HUES64 (cell line): ENCODE results near the gene CRMP1.
"Not testable (repeated sequence)": the region's sequence is repeated elsewhere in the genome, so short reads cannot be mapped to it uniquely, and the experiment has no call there.

ENCODE experiments used
- H3K27ac ChIP-seq: 2 replicates; pipeline ENCODE4 v1.7.0; 2013; ENCODE audit warnings: low read depth, low read length, inconsistent platforms
- H3K27me3 ChIP-seq: 2 replicates; pipeline ENCODE4 v1.6.1; 2013; ENCODE audit warnings: mild to moderate bottlenecking, low read length; ENCODE audit not compliant: insufficient read depth
- H3K36me3 ChIP-seq: 2 replicates; pipeline ENCODE4 v1.6.1; 2013; ENCODE audit warnings: mild to moderate bottlenecking, low read length; ENCODE audit not compliant: insufficient read depth
- H3K4me1 ChIP-seq: 2 replicates; pipeline ENCODE4 v1.6.1; 2013; ENCODE audit warnings: mild to moderate bottlenecking, low read length, moderate library complexity; ENCODE audit not compliant: insufficient read depth
- H3K4me3 ChIP-seq: 2 replicates; pipeline ENCODE4 v1.5.1; 2013; ENCODE audit warnings: mild to moderate bottlenecking, low read length, moderate library complexity
- H3K9ac ChIP-seq: 2 replicates; pipeline ENCODE4 v1.6.1; 2013; ENCODE audit warnings: mild to moderate bottlenecking, low read depth, low read length
- H3K9me3 ChIP-seq: 2 replicates; pipeline ENCODE4 v1.6.1; 2013; ENCODE audit warnings: low read depth, low read length; ENCODE audit not compliant: insufficient read depth
- WGBS: fragments of 150-250, 120-280 bp; methylation state at CpG from one replicate; pipeline ENCODE4 v1.1.7; 2013; ENCODE audit warnings: missing lambda C conversion rate; 5-methylcytosine and 5-hydroxymethylcytosine counted together

The CRMP1 gene

DNA sequence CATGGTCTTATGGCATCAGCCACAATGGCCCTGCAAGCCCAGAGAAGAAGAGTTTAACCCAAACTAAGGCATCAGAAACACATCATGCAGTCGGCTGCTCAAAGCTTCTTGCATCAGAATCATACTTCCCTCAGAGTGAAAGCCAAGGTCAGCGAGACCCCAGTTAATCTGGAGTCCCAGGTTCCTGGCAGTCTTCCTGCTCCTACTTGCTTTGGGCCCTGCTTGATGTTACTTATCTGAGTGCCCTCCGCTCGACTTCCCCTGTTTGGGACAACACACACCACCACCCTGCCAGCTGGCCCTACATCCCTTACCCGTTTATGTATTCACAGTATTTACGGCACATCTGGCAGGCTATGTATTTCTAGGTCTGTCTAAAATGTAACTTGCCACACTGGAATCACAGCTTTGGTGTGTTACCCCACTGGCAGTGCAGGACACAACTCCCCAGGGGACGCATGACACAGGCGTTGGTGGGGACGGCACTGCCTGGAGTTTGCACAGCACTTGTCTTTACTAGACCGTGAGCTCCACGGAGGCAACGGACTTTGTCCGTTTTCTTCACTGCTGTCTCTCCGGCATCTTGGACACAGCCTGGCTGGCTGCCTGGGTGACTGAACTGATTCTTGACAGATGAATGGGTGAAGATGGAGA lies 22.8 kb downstream of the CRMP1 start:
- peaks cover 18% of the 10 kb centered on the region for H3K36me3 ChIP-seq

GRCh38 chr4:5867866-5868265 lies 25.0 kb downstream of the CRMP1 start:
- H3K27me3 ChIP-seq, result no peaks in the 10 kb centered on the region
- WGBS, result 96% methylated on average over 2 of the region's 3 CpGs
- H3K9me3 ChIP-seq, result no peaks in the 10 kb centered on the region
- H3K27ac ChIP-seq, result no peak overlapping the region
- no peak overlapping the region for H3K4me3 ChIP-seq
- peaks cover 18% of the 10 kb centered on the region for H3K36me3 ChIP-seq
- H3K9ac ChIP-seq, result no peak overlapping the region
- peaks cover 10% of the 10 kb centered on the region for H3K4me1 ChIP-seq

More for the DNA sequence above, 22.8 kb downstream of the CRMP1 start:
- Histone ChIP-seq H3K4me1 (peaks cover 8% of the 10 kb centered on the region), H3K4me3 (no peak overlapping the region), H3K27ac (no peak overlapping the region), H3K9ac (no peak overlapping the region), H3K9me3 (no peaks in the 10 kb centered on the region), H3K27me3 (no peaks in the 10 kb centered on the region)
- 95% methylated on average over 14 of the region's 14 CpGs for WGBS

GRCh38 chr4:5866841-5867813 lies 25.8 kb downstream of the CRMP1 start:
- no peak overlapping the region for H3K4me3 ChIP-seq
- H3K9me3 ChIP-seq, result no peaks in the 10 kb centered on the region
- H3K27me3 ChIP-seq, result no peaks in the 10 kb centered on the region
- WGBS, result 93% methylated on average over 8 of the region's 10 CpGs
- H3K27ac ChIP-seq, result no peak overlapping the region
- peaks cover 10% of the 10 kb centered on the region for H3K4me1 ChIP-seq
- H3K36me3 ChIP-seq, result peaks cover 18% of the 10 kb centered on the region
- H3K9ac ChIP-seq, result no peak overlapping the region

DNA sequence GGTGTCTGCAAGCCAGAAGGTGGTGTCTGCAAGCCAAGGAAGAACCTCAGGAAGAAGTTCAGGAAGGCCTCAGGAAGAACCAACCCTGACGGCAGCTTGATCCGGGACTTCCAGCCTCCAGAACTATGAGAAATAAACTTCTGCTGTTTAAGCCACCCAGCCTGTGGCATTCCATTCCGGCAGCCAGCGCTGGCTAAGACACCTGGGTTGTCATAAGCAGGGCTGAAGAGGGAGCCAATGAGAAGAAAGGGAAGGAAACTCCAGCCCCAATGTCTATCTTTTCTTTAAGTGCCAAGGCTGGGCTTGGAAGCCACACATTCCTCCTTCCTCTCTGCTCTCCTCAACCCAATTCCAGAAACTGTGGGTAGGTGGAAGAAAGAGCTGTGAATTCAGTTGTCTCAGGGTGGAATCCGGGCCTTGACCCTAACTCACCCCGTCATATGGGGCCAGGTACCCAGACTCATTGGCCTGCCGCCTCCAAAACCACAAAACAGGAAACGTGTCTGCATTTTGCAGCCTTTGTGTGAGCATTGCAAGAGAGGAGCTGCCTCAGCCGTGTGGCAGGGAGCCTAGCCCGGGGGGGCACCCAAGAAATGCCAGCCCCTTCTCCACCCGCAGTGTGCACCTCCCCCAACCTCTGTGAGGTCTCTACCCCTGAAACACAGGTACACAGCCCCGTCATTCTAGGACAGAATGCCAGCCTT lies 26.8 kb downstream of the CRMP1 start:
- Histone ChIP-seq H3K4me1 (peaks cover 10% of the 10 kb centered on the region), H3K9me3 (no peaks in the 10 kb centered on the region), H3K36me3 (peaks cover 20% of the 10 kb centered on the region), H3K27ac (no peak overlapping the region), H3K4me3 (no peak overlapping the region), H3K27me3 (no peaks in the 10 kb centered on the region), H3K9ac (no peak overlapping the region)
- 95% methylated on average over 12 of the region's 12 CpGs for WGBS

- Histone ChIP-seq H3K4me3 (no peak overlapping the region), H3K9me3 (no peaks in the 10 kb centered on the region), H3K36me3 (peaks cover 35% of the 10 kb centered on the region), H3K9ac (no peak overlapping the region), H3K27me3 (no peaks in the 10 kb centered on the region), H3K4me1 (peaks cover 10% of the 10 kb centered on the region), H3K27ac (no peak overlapping the region)
- WGBS, result 76% methylated on average over 15 of the region's 15 CpGs
Measured at GRCh38 chr4:5863461-5864113, 29.3 kb downstream of the CRMP1 start.

DNA sequence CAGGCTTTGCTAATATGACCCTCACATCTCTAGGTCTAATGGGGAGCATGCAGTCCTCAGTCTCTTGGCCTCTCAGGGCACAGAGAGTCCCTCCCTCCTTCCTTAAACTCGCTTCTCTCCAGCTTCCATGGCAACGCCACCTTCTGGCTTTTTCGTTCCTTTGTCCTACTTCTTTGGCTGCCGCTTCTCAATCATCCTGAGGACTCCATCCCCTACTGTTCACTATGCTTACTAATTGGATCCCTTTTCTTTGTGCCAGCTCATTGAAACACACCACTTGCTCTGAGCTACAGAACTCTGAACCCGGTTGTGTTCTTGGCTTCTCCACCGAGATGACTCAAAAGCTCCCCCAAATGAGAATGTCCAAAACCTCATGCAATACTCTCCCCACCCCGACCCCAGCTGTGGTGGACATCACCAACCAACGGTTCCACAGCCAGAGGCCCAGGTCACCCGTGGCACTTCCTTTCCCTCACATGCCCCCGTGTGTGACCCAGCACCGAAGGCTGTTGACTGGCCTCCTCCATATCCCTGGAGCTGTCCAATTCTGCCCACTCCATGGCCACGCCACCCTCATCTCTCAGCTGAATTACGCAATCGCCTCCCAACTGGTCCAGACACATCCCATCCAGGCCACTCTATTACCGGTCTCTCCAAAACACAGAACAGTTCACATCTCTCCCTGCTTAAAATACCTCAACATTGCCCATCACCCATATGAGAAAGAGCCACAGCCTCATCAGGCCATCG lies 34.7 kb downstream of the CRMP1 start:
- no peak overlapping the region for H3K4me3 ChIP-seq
- no peak overlapping the region for H3K9ac ChIP-seq
- peaks cover 66% of the 10 kb centered on the region for H3K36me3 ChIP-seq
- H3K4me1 ChIP-seq, result 0 out of 2 replicates have a peak, but pooled peaks cover under 1% of the 10 kb centered on the region
- H3K27ac ChIP-seq, result no peak overlapping the region
- no peaks in the 10 kb centered on the region for H3K27me3 ChIP-seq
- 89% methylated on average over 16 of the region's 16 CpGs for WGBS
- no peaks in the 10 kb centered on the region for H3K9me3 ChIP-seq

DNA sequence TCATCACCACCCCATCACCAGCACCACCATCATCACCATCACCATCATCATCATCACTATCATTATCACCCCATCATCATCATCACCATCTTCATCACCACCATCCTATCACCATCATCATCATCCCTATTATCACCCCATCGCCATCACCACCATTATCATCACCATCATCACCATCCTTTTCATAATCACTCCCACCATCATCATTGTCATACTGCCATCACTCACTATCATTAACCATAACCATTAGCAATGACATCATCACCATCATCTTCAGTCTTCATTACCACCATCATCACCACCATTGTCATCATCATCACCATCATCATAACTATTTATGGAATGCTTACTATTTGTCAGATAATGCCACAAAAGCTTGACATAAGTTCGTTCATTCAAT lies 35.7 kb downstream of the CRMP1 start:
- H3K36me3 ChIP-seq, result peaks cover 73% of the 10 kb centered on the region
- no peak overlapping the region for H3K27ac ChIP-seq
- 86% methylated on average over 2 of the region's 2 CpGs for WGBS
- no peak overlapping the region for H3K4me3 ChIP-seq
- H3K4me1 ChIP-seq, result no peaks in the 10 kb centered on the region
- H3K27me3 ChIP-seq, result no peaks in the 10 kb centered on the region
- no peak overlapping the region for H3K9ac ChIP-seq
- no peaks in the 10 kb centered on the region for H3K9me3 ChIP-seq

DNA sequence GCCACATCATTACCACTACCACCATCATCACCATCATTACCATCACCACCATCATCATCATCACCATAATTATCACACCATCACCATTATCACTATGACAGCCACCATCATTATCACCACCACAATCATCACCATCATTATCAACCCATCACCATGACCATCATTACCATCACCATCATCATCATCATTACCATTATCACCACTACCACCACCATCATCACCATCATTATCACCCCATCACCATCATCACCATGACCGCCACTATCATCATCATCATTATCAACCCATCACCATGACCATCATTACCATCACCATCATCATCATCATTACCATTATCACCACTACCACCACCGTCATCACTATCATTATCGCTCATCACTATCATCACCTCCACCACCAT lies 36.5 kb downstream of the CRMP1 start:
- H3K36me3 ChIP-seq, result peaks cover 80% of the 10 kb centered on the region
- not testable (repeated sequence) for H3K9ac ChIP-seq, H3K4me3 ChIP-seq, H3K9me3 ChIP-seq, H3K27me3 ChIP-seq, H3K27ac ChIP-seq, H3K4me1 ChIP-seq
- 96% methylated on average over 3 of the region's 3 CpGs for WGBS

GRCh38 chr4:5854929-5855328 lies 38.0 kb downstream of the CRMP1 start:
- Histone ChIP-seq H3K27me3 (no peaks in the 10 kb centered on the region), H3K36me3 (peaks cover 81% of the 10 kb centered on the region), H3K9ac (no peak overlapping the region), H3K4me1 (no peaks in the 10 kb centered on the region), H3K9me3 (no peaks in the 10 kb centered on the region), H3K27ac (no peak overlapping the region), H3K4me3 (no peak overlapping the region)
- 100% methylated on average over 1 of the region's 3 CpGs for WGBS

DNA sequence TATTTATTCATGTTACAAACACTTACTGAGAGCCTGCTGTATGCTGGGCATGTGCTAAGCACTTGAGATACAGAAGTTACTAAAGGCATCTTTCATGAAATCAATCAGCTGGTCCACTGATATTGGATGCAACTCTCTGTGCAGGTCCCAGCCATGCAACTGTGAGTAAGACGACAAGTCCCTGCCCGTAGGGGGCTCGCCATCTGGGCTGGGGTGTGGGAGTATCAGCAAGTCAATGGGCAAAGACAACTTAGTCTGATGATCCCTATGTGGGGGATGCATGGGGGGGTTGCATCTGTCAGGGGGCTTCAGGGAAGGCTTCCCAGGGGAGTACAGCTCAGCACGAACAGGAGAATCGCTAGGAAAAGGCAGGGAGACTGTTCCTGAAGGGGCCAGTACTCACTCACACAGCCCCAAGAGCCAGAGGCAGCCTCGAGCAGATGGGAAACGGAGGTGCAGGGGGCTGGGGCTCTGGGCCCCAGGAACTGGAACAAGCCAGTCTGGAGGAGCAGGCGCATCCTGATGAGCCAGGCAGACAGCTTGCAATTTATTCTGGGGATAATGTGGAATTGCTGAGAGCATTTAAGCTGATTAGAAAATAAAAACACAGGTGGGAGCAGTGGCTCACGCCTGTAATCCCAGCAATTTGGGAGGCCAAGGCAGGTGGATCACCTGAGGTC lies 40.2 kb downstream of the CRMP1 start:
- Histone ChIP-seq H3K4me3 (no peak overlapping the region), H3K36me3 (peaks cover 84% of the 10 kb centered on the region), H3K4me1 (no peaks in the 10 kb centered on the region), H3K27ac (no peak overlapping the region), H3K27me3 (no peaks in the 10 kb centered on the region), H3K9me3 (no peaks in the 10 kb centered on the region), H3K9ac (no peak overlapping the region)
- WGBS, result 85% methylated on average over 9 of the region's 9 CpGs
